HG03280 (cell line): ENCODE measurements around the gene ITGA4.

Source experiments
- ATAC-seq: cut with Tn5 transposase; IDR thresholded peaks from one replicate; pipeline ENCODE4 v1.9.1; 2021; ENCODE audit warnings: mild to moderate bottlenecking, moderate library complexity; ENCODE audit not compliant: unreplicated experiment

Gene ITGA4

GRCh38 chr2:181570833-181571661 is 113.9 kb downstream of the ITGA4 start:
- no peak for ATAC-seq

GRCh38 chr2:181573140-181573736 is 116.1 kb downstream of the ITGA4 start:
- no peak for ATAC-seq

GRCh38 chr2:181574321-181574720 is 117.1 kb downstream of the ITGA4 start:
- no peak for ATAC-seq

- no peak for ATAC-seq
These were observed 118.0 kb downstream of the ITGA4 start for GRCh38 chr2:181575024-181575649.

GRCh38 chr2:181575650-181576025 is 118.5 kb downstream of the ITGA4 start:
- ATAC-seq: no peak

- no peak for ATAC-seq
These were observed 119.2 kb downstream of the ITGA4 start for GRCh38 chr2:181576431-181576830.

GRCh38 chr2:181578829-181579228 is 121.6 kb downstream of the ITGA4 start:
- no peak for ATAC-seq

- no peak for ATAC-seq
These were observed 124.3 kb downstream of the ITGA4 start for GRCh38 chr2:181581534-181581933.

- no peak for ATAC-seq
These were observed 128.5 kb downstream of the ITGA4 start for GRCh38 chr2:181585732-181586131.
